Psoas muscle (tissue), 8 donors: Measurements from ENCODE around the gene RFXANK. TPM values are rescaled to one million over a fixed set of nuclear protein-coding genes. Genes with fewer than 3 reads are reported as not detected.

Source experiments
- ATAC-seq, 4 donors: fragments of 200-7000 bp; cut with Tn5 transposase; one replicate each; pipeline ENCODE4 v1.9.1; 2020; ENCODE audit warnings: moderate library complexity in 3 of 4, mild to moderate bottlenecking in 2 of 4
- DNase-seq, 2 donors: peaks; one replicate each; pipeline ENCODE4 v3.0.0-alpha.2; 2020
- H3K27ac ChIP-seq: fragments of 200-600 bp; one replicate; pipeline ENCODE4 v1.8.0; 2022
- H3K27me3 ChIP-seq, 3 donors: fragments of 200-600 bp in 1 of 3; one replicate each; pipeline versions ENCODE4 v1.6.1 to v1.8.0; 2013 to 2022; ENCODE audit warnings: low read length in 2 of 3, mild to moderate bottlenecking in 2 of 3, moderate library complexity in 1 of 3; ENCODE audit not compliant: insufficient read depth in 3 of 3
- H3K36me3 ChIP-seq, 2 donors: fragments of 200-600 bp in 1 of 2; one replicate each; pipeline versions ENCODE4 v1.6.1 to v1.8.0; 2013 to 2022; ENCODE audit warnings: low read depth in 1 of 2, mild to moderate bottlenecking in 1 of 2, moderate library complexity in 1 of 2; ENCODE audit not compliant: insufficient read depth in 1 of 2
- H3K4me1 ChIP-seq: fragments of 200-600 bp; one replicate; pipeline ENCODE4 v1.8.0; 2022
- H3K4me3 ChIP-seq: fragments of 200-600 bp; one replicate; pipeline ENCODE4 v1.8.0; 2022; ENCODE audit warnings: mild to moderate bottlenecking
- H3K9me3 ChIP-seq: fragments of 200-600 bp; one replicate; pipeline ENCODE4 v1.8.0; 2022
- CTCF ChIP-seq: fragments of 200-600 bp; IDR thresholded peaks from one replicate; pipeline ENCODE4 v1.8.0; 2022; ENCODE audit warnings: antibody characterized with exemption
- WGBS, 3 donors: extraction: QIAGEN DNeasy Blood & Tissue Kit; methylation state at CpG; one replicate each; pipeline versions ENCODE4 v1.1.6 to v1.1.7; 2013; 5-methylcytosine and 5-hydroxymethylcytosine counted together
- intact Hi-C, 2 donors: fragments of 100-400 bp; cut with DNase I; formaldehyde crosslinking; loops; one replicate each; pipeline versions ENCODE4 v1.11.0 to v1.14.2; 2022
- polyA plus RNA-seq, 3 donors: library from polyadenylated mRNA; stranded (reverse); fragments of 200-250 nt; gene quantifications; one replicate each; pipeline ENCODE4 v1.2.3, GENCODE V29; 2013
- total RNA-seq, 4 donors: library from RNA; stranded (reverse); fragmentation: NEBNext Ultra II Directional in 2 of 4; extraction: Animal tissue kit (Norgen Biotek cat#: 25700) in 2 of 4; gene quantifications; one replicate each; pipeline versions ENCODE4 v1.2.1 to v1.2.4, GENCODE V29; 2021 to 2023
- donor health status: healthy with polysubstance abuse.
- donor health status: DM: no; HTN: no; CAD: no; lungs with moderate emphysema.
- donor health status: Bipolar disorder and iron deficiency.
- donor health status: healthy.
- donor health status: DM: yes; HTN: yes; CAD: no.
- donor health status: DM: no; HTN: no; CAD: no.
- donor health status: DM: no; HTN: no; CAD: no.
- donor health status: DM: yes; HTN: yes; CAD: no.

The RFXANK gene
- total and polyA plus RNA-seq, 7 donors: 33.3 to 64.9 (median 50.8) TPM

- WGBS, 3 donors: 75 to 88% (median 77%) methylated on average over 9 of the region's 9 CpGs
Measured at GRCh38 chr19:19230999-19231398, 38.9 kb downstream of the RFXANK start.

GRCh38 chr19:19232261-19232721, 40.2 kb downstream of the RFXANK start:
- TF ChIP-seq CTCF: no peak
- no peak for ATAC-seq
- Histone ChIP-seq H3K9me3 (peaks cover 19% of the 10 kb centered on the region), H3K4me3 (no peak overlapping the region), H3K27ac (no peak overlapping the region), H3K27me3 (peaks cover 0 to 28% (median 10%) of the 10 kb centered on the region in 3 donors), H3K4me1 (no peaks in the 10 kb centered on the region), H3K36me3 (no peaks in the 10 kb centered on the region)
- DNase-seq: no peak
- intact Hi-C loops: no loop called here
- WGBS, 3 donors: 23 to 30% (median 27%) methylated on average over 19 of the region's 19 CpGs

More at GRCh38 chr19:19230999-19231398, 38.9 kb downstream of the RFXANK start:
- Histone ChIP-seq H3K27ac (no peak overlapping the region), H3K4me1 (no peaks in the 10 kb centered on the region), H3K9me3 (peaks cover 19% of the 10 kb centered on the region), H3K27me3 (peaks cover 0 to 41% (median 16%) of the 10 kb centered on the region in 3 donors), H3K36me3 (no peaks in the 10 kb centered on the region), H3K4me3 (no peak overlapping the region)
- intact Hi-C loops: no loop called here
- DNase-seq (no peak), ATAC-seq (no peak)
- no peak for TF ChIP-seq CTCF

- Histone ChIP-seq H3K27ac (no peak overlapping the region), H3K4me3 (no peak overlapping the region), H3K4me1 (no peaks in the 10 kb centered on the region), H3K27me3 (peaks cover 0 to 15% (median 0%) of the 10 kb centered on the region in 3 donors), H3K36me3 (no peaks in the 10 kb centered on the region), H3K9me3 (peaks cover 19% of the 10 kb centered on the region)
- DNase-seq: no peak
- 85 to 88% (median 87%) methylated on average over 2 of the region's 2 CpGs for WGBS, 3 donors
- TF ChIP-seq CTCF: no peak
- intact Hi-C loops: no loop called here
- no peak for ATAC-seq
Measured at GRCh38 chr19:19234220-19234816, 42.3 kb downstream of the RFXANK start.

GRCh38 chr19:19236173-19236572, 44.1 kb downstream of the RFXANK start:
- peaks cover 19% of the 10 kb centered on the region for H3K9me3 ChIP-seq
- H3K27ac ChIP-seq: no peak overlapping the region
- TF ChIP-seq CTCF: no peak
- H3K27me3 ChIP-seq: peaks cover 0 to 18% (median 0%) of the 10 kb centered on the region in 3 donors
- intact Hi-C loops: no loop called here
- ATAC-seq (no peak), DNase-seq (no peak)
- H3K36me3 ChIP-seq: no peaks in the 10 kb centered on the region
- H3K4me1 ChIP-seq: no peaks in the 10 kb centered on the region
- no peak overlapping the region for H3K4me3 ChIP-seq
